Endothelial cell (in vitro differentiated cells): ENCODE data around the gene CTNNBL1. TPM values are rescaled to one million over a fixed set of nuclear protein-coding genes. Genes with fewer than 3 reads are reported as not detected.

Source experiments
- DNase-seq: peaks from one replicate; pipeline ENCODE4 v3.0.0; 2021; ENCODE audit warnings: low spot score
- H3K27ac Mint-ChIP-seq: one replicate; pipeline ENCODE4 v1.8.0; 2021; ENCODE audit warnings: mixed read lengths, inconsistent platforms; ENCODE audit not compliant: unreplicated experiment
- H3K27me3 Mint-ChIP-seq: one replicate; pipeline ENCODE4 v1.8.0; 2021; ENCODE audit warnings: mild to moderate bottlenecking, moderate library complexity, mixed read lengths, inconsistent platforms; ENCODE audit not compliant: unreplicated experiment
- H3K36me3 Mint-ChIP-seq: one replicate; pipeline ENCODE4 v1.8.0; 2021; ENCODE audit warnings: mild to moderate bottlenecking, low read depth, mixed read lengths, inconsistent platforms; ENCODE audit not compliant: unreplicated experiment
- H3K4me1 Mint-ChIP-seq: one replicate; pipeline ENCODE4 v1.8.0; 2021; ENCODE audit warnings: mild to moderate bottlenecking, mixed read lengths, inconsistent platforms; ENCODE audit not compliant: unreplicated experiment
- H3K4me3 Mint-ChIP-seq: one replicate; pipeline ENCODE4 v1.8.0; 2021; ENCODE audit warnings: mild to moderate bottlenecking, mixed read lengths, inconsistent platforms; ENCODE audit not compliant: unreplicated experiment
- H3K9me3 Mint-ChIP-seq: one replicate; pipeline ENCODE4 v1.8.0; 2021; ENCODE audit warnings: mixed read lengths, inconsistent platforms; ENCODE audit not compliant: unreplicated experiment
- CTCF ChIP-seq: fragments of 200-600 bp; sonication (generic); IDR thresholded peaks from one replicate; pipeline ENCODE4 v1.5.0; 2021; ENCODE audit warnings: antibody characterized with exemption; ENCODE audit not compliant: unreplicated experiment
- total RNA-seq: library from RNA; stranded (reverse); fragmentation: NEBNext Ultra II Directional; extraction: Animal tissue kit (Norgen Biotek cat#: 25700); gene quantifications from one replicate; pipeline ENCODE4 v1.2.1, GENCODE V29; 2021; ENCODE audit not compliant: unreplicated experiment

CTNNBL1 gene
- total RNA-seq, 1 donor from 2014 or later: 84.8 TPM

- Mint-ChIP-seq H3K27ac (no peak overlapping the region), H3K4me3 (no peak overlapping the region), H3K27me3 (no peaks in the 10 kb centered on the region), H3K36me3 (peaks cover 7% of the 10 kb centered on the region), H3K9me3 (no peaks in the 10 kb centered on the region), H3K4me1 (no peaks in the 10 kb centered on the region)
- no peak for DNase-seq
- TF ChIP-seq CTCF: no peak
Observed at GRCh38 chr20:37838769-37839431, 145.1 kb downstream of the CTNNBL1 start.

GRCh38 chr20:37839432-37839827, 145.6 kb downstream of the CTNNBL1 start:
- no peak overlapping the region for H3K4me3 Mint-ChIP-seq
- H3K36me3 Mint-ChIP-seq: peaks cover 7% of the 10 kb centered on the region
- no peaks in the 10 kb centered on the region for H3K4me1 Mint-ChIP-seq
- no peak overlapping the region for H3K27ac Mint-ChIP-seq
- TF ChIP-seq CTCF: no peak
- H3K9me3 Mint-ChIP-seq: no peaks in the 10 kb centered on the region
- H3K27me3 Mint-ChIP-seq: no peaks in the 10 kb centered on the region
- no peak for DNase-seq

- H3K27me3 Mint-ChIP-seq: no peaks in the 10 kb centered on the region
- no peak for TF ChIP-seq CTCF
- no peaks in the 10 kb centered on the region for H3K9me3 Mint-ChIP-seq
- DNase-seq: no peak
- H3K4me1 Mint-ChIP-seq: no peaks in the 10 kb centered on the region
- no peak overlapping the region for H3K27ac Mint-ChIP-seq
- peaks cover 7% of the 10 kb centered on the region for H3K36me3 Mint-ChIP-seq
- no peak overlapping the region for H3K4me3 Mint-ChIP-seq
Observed at GRCh38 chr20:37839955-37840354, 146.1 kb downstream of the CTNNBL1 start.

DNA sequence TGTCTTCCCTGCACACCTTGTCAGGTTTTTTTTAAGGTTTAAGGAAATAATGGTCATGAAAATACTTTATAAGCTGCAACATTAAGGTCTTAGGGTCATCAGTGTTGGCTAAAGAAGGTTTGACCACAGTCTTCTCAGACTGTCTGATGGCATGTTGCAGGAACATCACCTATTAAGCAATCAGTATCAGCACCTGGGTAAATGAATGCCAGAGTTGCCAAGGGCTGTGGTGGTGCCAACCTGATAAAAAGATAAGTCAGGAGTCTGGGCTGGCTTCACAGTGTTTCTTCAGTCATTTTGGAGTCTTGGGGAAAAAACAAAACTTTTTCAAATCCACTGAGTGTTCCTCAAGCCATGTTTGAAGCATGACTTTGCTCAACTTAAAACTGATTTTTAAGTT, 147.6 kb downstream of the CTNNBL1 start:
- no peak for TF ChIP-seq CTCF
- DNase-seq: no peak
- Mint-ChIP-seq H3K27ac (no peak overlapping the region), H3K9me3 (no peaks in the 10 kb centered on the region), H3K4me1 (no peaks in the 10 kb centered on the region), H3K27me3 (no peaks in the 10 kb centered on the region), H3K4me3 (no peak overlapping the region), H3K36me3 (peaks cover 7% of the 10 kb centered on the region)

DNA sequence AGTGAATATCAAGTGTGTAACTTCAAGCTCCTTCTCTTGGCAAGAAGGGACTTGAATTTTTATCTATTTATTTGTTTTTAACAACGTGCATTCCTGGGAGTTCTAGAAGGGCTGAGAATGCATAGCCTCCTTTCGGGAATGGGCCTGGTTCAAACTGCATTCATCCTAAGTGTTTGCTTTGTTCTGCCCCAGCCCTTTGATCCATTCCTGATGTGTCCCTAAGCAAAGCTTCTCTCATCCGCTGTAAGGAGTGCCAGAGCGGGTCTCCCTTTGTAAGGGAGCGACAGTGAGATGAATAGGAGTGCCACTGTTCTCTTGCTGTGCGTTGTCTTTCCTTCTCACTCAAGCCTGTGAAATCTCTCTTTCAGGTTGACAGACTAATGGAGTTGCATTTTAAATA, 148.1 kb downstream of the CTNNBL1 start:
- Mint-ChIP-seq H3K4me1 (no peaks in the 10 kb centered on the region), H3K9me3 (no peaks in the 10 kb centered on the region), H3K4me3 (no peak overlapping the region), H3K36me3 (peaks cover 7% of the 10 kb centered on the region), H3K27me3 (no peaks in the 10 kb centered on the region), H3K27ac (no peak overlapping the region)
- no peak for DNase-seq
- no peak for TF ChIP-seq CTCF
